ENCODE data around the gene KCNG4.

DNA sequence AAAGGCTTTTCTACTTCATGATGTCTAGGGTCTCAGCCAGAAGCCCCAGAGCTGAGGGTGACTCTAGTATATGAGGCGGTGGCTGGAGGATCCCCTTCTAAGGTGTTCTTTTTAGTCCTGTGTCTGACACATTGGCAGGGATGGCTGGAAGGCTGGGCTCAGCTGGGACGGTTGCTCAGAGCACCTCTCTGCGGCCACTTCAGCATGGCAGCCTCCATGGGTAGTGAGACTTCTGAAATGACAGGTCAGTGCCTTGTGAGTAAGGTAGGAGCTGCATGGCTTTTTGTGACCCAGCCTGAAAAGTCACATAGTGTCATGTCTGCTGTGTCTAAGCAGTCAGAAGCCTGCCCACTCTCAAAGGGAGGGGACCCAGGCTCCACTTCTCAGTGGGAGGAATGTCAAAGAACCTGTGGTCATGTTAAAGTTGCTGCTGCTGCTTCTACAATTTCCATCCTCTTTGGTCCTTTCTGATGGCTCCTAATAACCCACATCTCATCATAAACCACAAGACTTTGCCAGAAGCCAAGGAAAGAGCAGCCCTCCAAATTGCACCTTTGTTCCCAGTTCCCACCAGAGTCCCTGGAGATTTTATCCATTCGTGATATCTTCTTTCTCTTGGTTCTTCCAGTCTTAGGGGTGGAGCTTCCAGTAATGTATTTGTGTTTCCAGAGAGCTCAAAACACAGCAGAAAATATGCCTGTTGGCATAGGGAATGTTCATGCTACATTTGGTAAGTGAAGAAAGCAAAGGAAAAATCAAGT lies 15.4 kb upstream of the KCNG4 start:
- no peak for TF ChIP-seq CTCF (IDR thresholded peaks at IDR 0.05; ENCODE audit: low read depth, low read length, missing input control)
- TF ChIP-seq GABPA (IDR thresholded peaks at IDR 0.05 in 1 of 2, conservative IDR thresholded peaks at IDR 0.05 in 1 of 2): no peak
- TF ChIP-seq, protein P1, sequence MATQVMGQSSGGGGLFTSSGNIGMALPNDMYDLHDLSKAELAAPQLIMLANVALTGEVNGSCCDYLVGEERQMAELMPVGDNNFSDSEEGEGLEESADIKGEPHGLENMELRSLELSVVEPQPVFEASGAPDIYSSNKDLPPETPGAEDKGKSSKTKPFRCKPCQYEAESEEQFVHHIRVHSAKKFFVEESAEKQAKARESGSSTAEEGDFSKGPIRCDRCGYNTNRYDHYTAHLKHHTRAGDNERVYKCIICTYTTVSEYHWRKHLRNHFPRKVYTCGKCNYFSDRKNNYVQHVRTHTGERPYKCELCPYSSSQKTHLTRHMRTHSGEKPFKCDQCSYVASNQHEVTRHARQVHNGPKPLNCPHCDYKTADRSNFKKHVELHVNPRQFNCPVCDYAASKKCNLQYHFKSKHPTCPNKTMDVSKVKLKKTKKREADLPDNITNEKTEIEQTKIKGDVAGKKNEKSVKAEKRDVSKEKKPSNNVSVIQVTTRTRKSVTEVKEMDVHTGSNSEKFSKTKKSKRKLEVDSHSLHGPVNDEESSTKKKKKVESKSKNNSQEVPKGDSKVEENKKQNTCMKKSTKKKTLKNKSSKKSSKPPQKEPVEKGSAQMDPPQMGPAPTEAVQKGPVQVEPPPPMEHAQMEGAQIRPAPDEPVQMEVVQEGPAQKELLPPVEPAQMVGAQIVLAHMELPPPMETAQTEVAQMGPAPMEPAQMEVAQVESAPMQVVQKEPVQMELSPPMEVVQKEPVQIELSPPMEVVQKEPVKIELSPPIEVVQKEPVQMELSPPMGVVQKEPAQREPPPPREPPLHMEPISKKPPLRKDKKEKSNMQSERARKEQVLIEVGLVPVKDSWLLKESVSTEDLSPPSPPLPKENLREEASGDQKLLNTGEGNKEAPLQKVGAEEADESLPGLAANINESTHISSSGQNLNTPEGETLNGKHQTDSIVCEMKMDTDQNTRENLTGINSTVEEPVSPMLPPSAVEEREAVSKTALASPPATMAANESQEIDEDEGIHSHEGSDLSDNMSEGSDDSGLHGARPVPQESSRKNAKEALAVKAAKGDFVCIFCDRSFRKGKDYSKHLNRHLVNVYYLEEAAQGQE (IDR thresholded peaks at IDR 0.05): no peak
- TF ChIP-seq JUND (IDR thresholded peaks at IDR 0.05): no peak
- no peak for TF ChIP-seq FOXA1 (IDR thresholded peaks at IDR 0.05)
- TF ChIP-seq TAF1 (conservative IDR thresholded peaks at IDR 0.05): no peak
- no peak for TF ChIP-seq MAX (IDR thresholded peaks at IDR 0.05)
- TF ChIP-seq RXRA (IDR thresholded peaks at IDR 0.05): no peak

All from liver (tissue), 3 donors.